Measurements from ENCODE around the gene IL1RL1.

Gene IL1RL1

GRCh38 chr2:102337481-102338386, 26.4 kb downstream of the IL1RL1 start:
- TF ChIP-seq CTCF (IDR thresholded peaks at IDR 0.05), result no peak

- TF ChIP-seq CTCF (IDR thresholded peaks at IDR 0.05), result no peak
These were observed 29.4 kb downstream of the IL1RL1 start for GRCh38 chr2:102340778-102341177.

GRCh38 chr2:102342888-102343287, 31.5 kb downstream of the IL1RL1 start:
- TF ChIP-seq CTCF (IDR thresholded peaks at IDR 0.05), result peak; percentile 27; the same call in 1 of the 2 replicates

- TF ChIP-seq CTCF (IDR thresholded peaks at IDR 0.05), result no peak
These were observed 33.0 kb downstream of the IL1RL1 start for GRCh38 chr2:102344397-102344796.

GRCh38 chr2:102345329-102345920, 34.1 kb downstream of the IL1RL1 start:
- no peak for TF ChIP-seq CTCF (IDR thresholded peaks at IDR 0.05)

GRCh38 chr2:102346381-102347130, 35.2 kb downstream of the IL1RL1 start:
- TF ChIP-seq CTCF (IDR thresholded peaks at IDR 0.05), result no peak

- no peak for TF ChIP-seq CTCF (IDR thresholded peaks at IDR 0.05)
These were observed 38.9 kb downstream of the IL1RL1 start for GRCh38 chr2:102350137-102350793.

Measured in LNCAP (cell line).